ENCODE results near the gene PLXNA4. TPM values are rescaled to one million over a fixed set of nuclear protein-coding genes. Genes with fewer than 3 reads are reported as not detected.

Gene PLXNA4
- total and polyA plus RNA-seq, 9 of the 15 experiments (the other 6 are each of a cell fraction or from before 2014, with no cell fraction given): under 0.01 to 0.09 TPM; not detected in 7

GRCh38 chr7:132351954-132352499 lies 224.2 kb downstream of the PLXNA4 start (continued):
- TF ChIP-seq AFF1 (IDR thresholded peaks at IDR 0.05; ENCODE audit: low read depth in 1 of 2, partially characterized antibody in 2 of 2): no peak
- no peak for TF ChIP-seq E4F1 (CRISPR knock-in tag; IDR thresholded peaks at IDR 0.05; ENCODE audit: borderline replicate concordance)

GRCh38 chr7:132350741-132351140 lies 225.5 kb downstream of the PLXNA4 start:
- no peak for ATAC-seq
- Histone ChIP-seq H3K27me3 (ENCODE audit: control insufficient read depth in 2 of 2, insufficient read depth in 2 of 2, low read length in 2 of 2) (peaks cover 6 to 35% of the 10 kb centered on the region in 2 experiments; a peak in 4 of 5 replicates), H2AFZ (ENCODE audit: low read depth, low read length) (no peak overlapping the region), H3K9ac (ENCODE audit: insufficient read depth in 1 of 2, low read depth in 2 of 2, low read length in 2 of 2) (no peak overlapping the region), H3K9me3 (replicated peaks; ENCODE audit: control insufficient read depth, insufficient read depth, low read depth, low read length) (no peaks in the 10 kb centered on the region), H3K4me2 (ENCODE audit: insufficient read depth, low read length) (no peak overlapping the region), H3K4me3 (no peak overlapping the region), H3K9me1 (ENCODE audit: control insufficient read depth, insufficient read depth, low read length) (no peaks in the 10 kb centered on the region), H4K20me1 (replicated peaks; ENCODE audit: control insufficient read depth, insufficient read depth, low read length) (no peaks in the 10 kb centered on the region), H3K36me3 (ENCODE audit: control insufficient read depth, insufficient read depth, low read length) (no peaks in the 10 kb centered on the region), H3K79me2 (ENCODE audit: control insufficient read depth, insufficient read depth, low read length) (no peaks in the 10 kb centered on the region), H3K4me1 (replicated peaks in 1 of 2; ENCODE audit: control insufficient read depth in 2 of 2, insufficient read depth in 2 of 2, low read length in 2 of 2) (no peaks in the 10 kb centered on the region), H3K27ac (ENCODE audit: extremely low read depth, low read depth, low read length) (no peak overlapping the region)
- intact Hi-C loops (cut with micrococcal nuclease): no loop called here
- no TSS peak for BruUV-seq (replicated peaks)
- in situ Hi-C loops (cut with MboI): no loop called here
- no peak for DNase-seq (ENCODE audit: extremely low read depth in 1 of 4, low spot score in 3 of 4)
- CTCF ChIA-PET (ENCODE audit: low intra/inter-chr PET ratio): no interaction called here
- POLR2A ChIA-PET: no interaction called here
- FAIRE-seq: no peak
- TF ChIP-seq PHB (CRISPR knock-in tag; IDR thresholded peaks at IDR 0.05): no peak
- TF ChIP-seq U2AF2 (optimal IDR thresholded peaks at IDR 0.05; ENCODE audit: low read depth, low read length): no peak
- no peak for TF ChIP-seq POLR2AphosphoS5 (IDR thresholded peaks at IDR 0.05; ENCODE audit: control insufficient read depth, insufficient read depth, low read depth, low read length)
- TF ChIP-seq ETV5 (CRISPR knock-in tag; IDR thresholded peaks at IDR 0.05; ENCODE audit: low read depth): no peak
- TF ChIP-seq, protein P1, sequence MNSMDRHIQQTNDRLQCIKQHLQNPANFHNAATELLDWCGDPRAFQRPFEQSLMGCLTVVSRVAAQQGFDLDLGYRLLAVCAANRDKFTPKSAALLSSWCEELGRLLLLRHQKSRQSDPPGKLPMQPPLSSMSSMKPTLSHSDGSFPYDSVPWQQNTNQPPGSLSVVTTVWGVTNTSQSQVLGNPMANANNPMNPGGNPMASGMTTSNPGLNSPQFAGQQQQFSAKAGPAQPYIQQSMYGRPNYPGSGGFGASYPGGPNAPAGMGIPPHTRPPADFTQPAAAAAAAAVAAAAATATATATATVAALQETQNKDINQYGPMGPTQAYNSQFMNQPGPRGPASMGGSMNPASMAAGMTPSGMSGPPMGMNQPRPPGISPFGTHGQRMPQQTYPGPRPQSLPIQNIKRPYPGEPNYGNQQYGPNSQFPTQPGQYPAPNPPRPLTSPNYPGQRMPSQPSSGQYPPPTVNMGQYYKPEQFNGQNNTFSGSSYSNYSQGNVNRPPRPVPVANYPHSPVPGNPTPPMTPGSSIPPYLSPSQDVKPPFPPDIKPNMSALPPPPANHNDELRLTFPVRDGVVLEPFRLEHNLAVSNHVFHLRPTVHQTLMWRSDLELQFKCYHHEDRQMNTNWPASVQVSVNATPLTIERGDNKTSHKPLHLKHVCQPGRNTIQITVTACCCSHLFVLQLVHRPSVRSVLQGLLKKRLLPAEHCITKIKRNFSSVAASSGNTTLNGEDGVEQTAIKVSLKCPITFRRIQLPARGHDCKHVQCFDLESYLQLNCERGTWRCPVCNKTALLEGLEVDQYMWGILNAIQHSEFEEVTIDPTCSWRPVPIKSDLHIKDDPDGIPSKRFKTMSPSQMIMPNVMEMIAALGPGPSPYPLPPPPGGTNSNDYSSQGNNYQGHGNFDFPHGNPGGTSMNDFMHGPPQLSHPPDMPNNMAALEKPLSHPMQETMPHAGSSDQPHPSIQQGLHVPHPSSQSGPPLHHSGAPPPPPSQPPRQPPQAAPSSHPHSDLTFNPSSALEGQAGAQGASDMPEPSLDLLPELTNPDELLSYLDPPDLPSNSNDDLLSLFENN (IDR thresholded peaks at IDR 0.05; ENCODE audit: low read depth in 2 of 2, low read length in 2 of 2): no peak
- no peak for TF ChIP-seq ZNF696 (CRISPR knock-in tag; conservative IDR thresholded peaks at IDR 0.05)
- TF ChIP-seq TBP (optimal IDR thresholded peaks at IDR 0.05; ENCODE audit: low read depth, low read length): no peak
- no peak for TF ChIP-seq ZNF232 (CRISPR knock-in tag; IDR thresholded peaks at IDR 0.05)
- TF ChIP-seq SMC3 (conservative IDR thresholded peaks at IDR 0.05; ENCODE audit: insufficient read depth, low read depth, low read length): no peak
